ENCODE measurements around the gene ATP8B2.

- TF ChIP-seq POLR2AphosphoS5 (IDR thresholded peaks at IDR 0.05; ENCODE audit: low read depth, low read length) (no peak), TAF1 (IDR thresholded peaks at IDR 0.05; ENCODE audit: borderline replicate concordance, low read depth, low read length) (no peak), POLR2A (IDR thresholded peaks at IDR 0.05; ENCODE audit: low read depth, low read length) (no peak)
Observed at GRCh38 chr1:154324669-154325582, at the start of gene ATP8B2.

All from GM12892 (cell line).